ENCODE results near the gene SLC38A10. TPM values are rescaled to one million over a fixed set of nuclear protein-coding genes. Genes with fewer than 3 reads are reported as not detected.

The SLC38A10 gene
- total RNA-seq, 1 experiment from 2014 or later = 109 TPM

DNA sequence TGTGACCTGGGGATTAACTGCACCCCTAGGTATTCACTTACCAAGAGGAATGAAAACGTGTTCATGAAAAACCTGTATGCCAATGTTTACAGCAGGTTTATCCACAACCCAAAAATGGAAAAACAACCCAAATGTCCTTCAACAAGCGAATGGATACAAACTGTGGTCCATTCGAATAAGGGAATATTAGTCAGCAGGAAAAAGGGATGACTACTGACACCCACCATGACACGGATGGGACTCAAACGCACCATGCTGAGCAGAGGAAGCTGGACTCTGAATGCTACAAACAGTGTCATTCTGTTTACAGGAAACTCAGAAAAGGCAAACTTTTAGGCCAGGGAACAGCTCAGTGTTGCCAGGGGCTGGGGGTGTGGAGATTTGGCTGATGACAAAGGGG is 4.9 kb downstream of the SLC38A10 start:
- Histone ChIP-seq H2AFZ (ENCODE audit: low read depth, low read length, poor library complexity, severe bottlenecking) (no peak overlapping the region), H3K27me3 (ENCODE audit: insufficient read depth, low read length) (no peaks in the 10 kb centered on the region), H3K27ac (ENCODE audit: low read depth, low read length) (no peak overlapping the region), H3K9me2 (ENCODE audit: insufficient read depth) (no peaks in the 10 kb centered on the region), H3K79me2 (ENCODE audit: insufficient read depth, low read length) (peaks cover 86% of the 10 kb centered on the region), H3K4me3 (replicated peaks in 1 of 2; ENCODE audit: low read depth in 1 of 2, low read length in 2 of 2) (no peak overlapping the region), H3K9me3 (ENCODE audit: control insufficient read depth in 1 of 2, insufficient read depth in 1 of 2, low read depth in 1 of 2, low read length in 2 of 2) (no peaks in the 10 kb centered on the region), H3K9ac (ENCODE audit: low read length) (no peak overlapping the region), H3K4me1 (ENCODE audit: control insufficient read depth in 1 of 2, insufficient read depth in 2 of 2, low read length in 2 of 2) (peaks cover 7 to 21% of the 10 kb centered on the region in 2 experiments; a peak in 3 of 4 replicates), H3K36me3 (ENCODE audit: control insufficient read depth in 1 of 2, insufficient read depth in 2 of 2, low read length in 2 of 2) (peaks cover 24 to 25% of the 10 kb centered on the region in 2 experiments; a peak in 3 of 4 replicates), H3K4me2 (ENCODE audit: low read length) (no peak overlapping the region), H4K20me1 (ENCODE audit: insufficient read depth) (peaks cover 3% of the 10 kb centered on the region; the same call in 1 of the 2 replicates)
- DNase-seq (ENCODE audit: low read depth, low spot score) (no peak), ATAC-seq (no peak)
- no peak for TF ChIP-seq EZH2 (IDR thresholded peaks at IDR 0.05)
- no peak for TF ChIP-seq CEBPB (IDR thresholded peaks at IDR 0.05; ENCODE audit: low read depth)
- TF ChIP-seq, protein P1, sequence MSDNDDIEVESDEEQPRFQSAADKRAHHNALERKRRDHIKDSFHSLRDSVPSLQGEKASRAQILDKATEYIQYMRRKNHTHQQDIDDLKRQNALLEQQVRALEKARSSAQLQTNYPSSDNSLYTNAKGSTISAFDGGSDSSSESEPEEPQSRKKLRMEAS (IDR thresholded peaks at IDR 0.05) = no peak
- no peak for TF ChIP-seq SRF (IDR thresholded peaks at IDR 0.05; ENCODE audit: low read depth)
- TF ChIP-seq, protein P2, sequence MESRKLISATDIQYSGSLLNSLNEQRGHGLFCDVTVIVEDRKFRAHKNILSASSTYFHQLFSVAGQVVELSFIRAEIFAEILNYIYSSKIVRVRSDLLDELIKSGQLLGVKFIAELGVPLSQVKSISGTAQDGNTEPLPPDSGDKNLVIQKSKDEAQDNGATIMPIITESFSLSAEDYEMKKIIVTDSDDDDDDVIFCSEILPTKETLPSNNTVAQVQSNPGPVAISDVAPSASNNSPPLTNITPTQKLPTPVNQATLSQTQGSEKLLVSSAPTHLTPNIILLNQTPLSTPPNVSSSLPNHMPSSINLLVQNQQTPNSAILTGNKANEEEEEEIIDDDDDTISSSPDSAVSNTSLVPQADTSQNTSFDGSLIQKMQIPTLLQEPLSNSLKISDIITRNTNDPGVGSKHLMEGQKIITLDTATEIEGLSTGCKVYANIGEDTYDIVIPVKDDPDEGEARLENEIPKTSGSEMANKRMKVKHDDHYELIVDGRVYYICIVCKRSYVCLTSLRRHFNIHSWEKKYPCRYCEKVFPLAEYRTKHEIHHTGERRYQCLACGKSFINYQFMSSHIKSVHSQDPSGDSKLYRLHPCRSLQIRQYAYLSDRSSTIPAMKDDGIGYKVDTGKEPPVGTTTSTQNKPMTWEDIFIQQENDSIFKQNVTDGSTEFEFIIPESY (IDR thresholded peaks at IDR 0.05; ENCODE audit: extremely low read depth, insufficient replicate concordance, low read length) = no peak
- TF ChIP-seq ELF1 (IDR thresholded peaks at IDR 0.05; ENCODE audit: borderline replicate concordance, low read depth) = no peak
- TF ChIP-seq SIN3A (IDR thresholded peaks at IDR 0.05; ENCODE audit: low read depth) = no peak
- TF ChIP-seq, protein P3, sequence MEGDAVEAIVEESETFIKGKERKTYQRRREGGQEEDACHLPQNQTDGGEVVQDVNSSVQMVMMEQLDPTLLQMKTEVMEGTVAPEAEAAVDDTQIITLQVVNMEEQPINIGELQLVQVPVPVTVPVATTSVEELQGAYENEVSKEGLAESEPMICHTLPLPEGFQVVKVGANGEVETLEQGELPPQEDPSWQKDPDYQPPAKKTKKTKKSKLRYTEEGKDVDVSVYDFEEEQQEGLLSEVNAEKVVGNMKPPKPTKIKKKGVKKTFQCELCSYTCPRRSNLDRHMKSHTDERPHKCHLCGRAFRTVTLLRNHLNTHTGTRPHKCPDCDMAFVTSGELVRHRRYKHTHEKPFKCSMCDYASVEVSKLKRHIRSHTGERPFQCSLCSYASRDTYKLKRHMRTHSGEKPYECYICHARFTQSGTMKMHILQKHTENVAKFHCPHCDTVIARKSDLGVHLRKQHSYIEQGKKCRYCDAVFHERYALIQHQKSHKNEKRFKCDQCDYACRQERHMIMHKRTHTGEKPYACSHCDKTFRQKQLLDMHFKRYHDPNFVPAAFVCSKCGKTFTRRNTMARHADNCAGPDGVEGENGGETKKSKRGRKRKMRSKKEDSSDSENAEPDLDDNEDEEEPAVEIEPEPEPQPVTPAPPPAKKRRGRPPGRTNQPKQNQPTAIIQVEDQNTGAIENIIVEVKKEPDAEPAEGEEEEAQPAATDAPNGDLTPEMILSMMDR (IDR thresholded peaks at IDR 0.05 in 2 of 3, conservative IDR thresholded peaks at IDR 0.05 in 1 of 3; ENCODE audit: borderline replicate concordance in 1 of 3, insufficient read depth in 1 of 3, low read depth in 2 of 3, low read length in 2 of 3) = no peak
- no peak for TF ChIP-seq EGR1 (IDR thresholded peaks at IDR 0.05; ENCODE audit: low read depth)
- TF ChIP-seq SP1 (IDR thresholded peaks at IDR 0.05; ENCODE audit: low read depth) = no peak
- no peak for TF ChIP-seq JUND (IDR thresholded peaks at IDR 0.05)
- TF ChIP-seq CBX3 (IDR thresholded peaks at IDR 0.05; ENCODE audit: low read depth) = no peak
- no peak for TF ChIP-seq POLR2AphosphoS5 (IDR thresholded peaks at IDR 0.05; ENCODE audit: low read depth, low read length)
- TF ChIP-seq, protein P4, sequence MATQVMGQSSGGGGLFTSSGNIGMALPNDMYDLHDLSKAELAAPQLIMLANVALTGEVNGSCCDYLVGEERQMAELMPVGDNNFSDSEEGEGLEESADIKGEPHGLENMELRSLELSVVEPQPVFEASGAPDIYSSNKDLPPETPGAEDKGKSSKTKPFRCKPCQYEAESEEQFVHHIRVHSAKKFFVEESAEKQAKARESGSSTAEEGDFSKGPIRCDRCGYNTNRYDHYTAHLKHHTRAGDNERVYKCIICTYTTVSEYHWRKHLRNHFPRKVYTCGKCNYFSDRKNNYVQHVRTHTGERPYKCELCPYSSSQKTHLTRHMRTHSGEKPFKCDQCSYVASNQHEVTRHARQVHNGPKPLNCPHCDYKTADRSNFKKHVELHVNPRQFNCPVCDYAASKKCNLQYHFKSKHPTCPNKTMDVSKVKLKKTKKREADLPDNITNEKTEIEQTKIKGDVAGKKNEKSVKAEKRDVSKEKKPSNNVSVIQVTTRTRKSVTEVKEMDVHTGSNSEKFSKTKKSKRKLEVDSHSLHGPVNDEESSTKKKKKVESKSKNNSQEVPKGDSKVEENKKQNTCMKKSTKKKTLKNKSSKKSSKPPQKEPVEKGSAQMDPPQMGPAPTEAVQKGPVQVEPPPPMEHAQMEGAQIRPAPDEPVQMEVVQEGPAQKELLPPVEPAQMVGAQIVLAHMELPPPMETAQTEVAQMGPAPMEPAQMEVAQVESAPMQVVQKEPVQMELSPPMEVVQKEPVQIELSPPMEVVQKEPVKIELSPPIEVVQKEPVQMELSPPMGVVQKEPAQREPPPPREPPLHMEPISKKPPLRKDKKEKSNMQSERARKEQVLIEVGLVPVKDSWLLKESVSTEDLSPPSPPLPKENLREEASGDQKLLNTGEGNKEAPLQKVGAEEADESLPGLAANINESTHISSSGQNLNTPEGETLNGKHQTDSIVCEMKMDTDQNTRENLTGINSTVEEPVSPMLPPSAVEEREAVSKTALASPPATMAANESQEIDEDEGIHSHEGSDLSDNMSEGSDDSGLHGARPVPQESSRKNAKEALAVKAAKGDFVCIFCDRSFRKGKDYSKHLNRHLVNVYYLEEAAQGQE (IDR thresholded peaks at IDR 0.05; ENCODE audit: low read depth) = no peak
- TF ChIP-seq, protein P5, sequence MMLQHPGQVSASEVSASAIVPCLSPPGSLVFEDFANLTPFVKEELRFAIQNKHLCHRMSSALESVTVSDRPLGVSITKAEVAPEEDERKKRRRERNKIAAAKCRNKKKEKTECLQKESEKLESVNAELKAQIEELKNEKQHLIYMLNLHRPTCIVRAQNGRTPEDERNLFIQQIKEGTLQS (IDR thresholded peaks at IDR 0.05) = no peak
- intact Hi-C loops (cut with micrococcal nuclease) = loop anchor here (5.0 kb wide), 1 partner anchor 182 kb away; no protein-coding TSS in a partner anchor
- ChIA-PET RAD21 (ENCODE audit: low non-redundant PET in 1 of 2, low total read pairs in 2 of 2, uncharacterized antibody in 2 of 2, unreplicated experiment in 2 of 2) (no interaction called here), CTCF (interaction anchor here (1.9 kb wide), 1 partner anchor 182 kb away, joined by 4 read pairs; no protein-coding TSS in a partner anchor), POLR2A (no interaction called here)
- no TSS peak for BruUV-seq (replicated peaks)
